GM12872 (cell line): ENCODE results near the gene PPP1R2C.

Source experiments
- CTCF ChIP-seq: IDR thresholded peaks from 3 replicates; pipeline ENCODE4 v1.5.1; 2011; ENCODE audit warnings: low read depth, mild to moderate bottlenecking, low read length, moderate library complexity; ENCODE audit not compliant: insufficient read depth

PPP1R2C gene

GRCh38 chrX:42751573-42751972, 26.4 kb downstream of the PPP1R2C start:
- no peak for TF ChIP-seq CTCF

GRCh38 chrX:42748067-42748850, 29.7 kb downstream of the PPP1R2C start:
- TF ChIP-seq CTCF, result no peak

- no peak for TF ChIP-seq CTCF
Measured at GRCh38 chrX:42746606-42747005, 31.4 kb downstream of the PPP1R2C start.

GRCh38 chrX:42740456-42740855, 37.5 kb downstream of the PPP1R2C start:
- TF ChIP-seq CTCF, result no peak

GRCh38 chrX:42739741-42740140, 38.2 kb downstream of the PPP1R2C start:
- no peak for TF ChIP-seq CTCF

GRCh38 chrX:42739258-42739657, 38.7 kb downstream of the PPP1R2C start:
- no peak for TF ChIP-seq CTCF

GRCh38 chrX:42738552-42738951, 39.4 kb downstream of the PPP1R2C start:
- TF ChIP-seq CTCF, result no peak

- no peak for TF ChIP-seq CTCF
Measured at GRCh38 chrX:42735250-42735649, 42.7 kb downstream of the PPP1R2C start.
